ENCODE measurements around the gene SFXN5.
"Not testable (repeated sequence)": the region's sequence is repeated elsewhere in the genome, so short reads cannot be mapped to it uniquely, and the experiment has no call there.

Gene SFXN5

DNA sequence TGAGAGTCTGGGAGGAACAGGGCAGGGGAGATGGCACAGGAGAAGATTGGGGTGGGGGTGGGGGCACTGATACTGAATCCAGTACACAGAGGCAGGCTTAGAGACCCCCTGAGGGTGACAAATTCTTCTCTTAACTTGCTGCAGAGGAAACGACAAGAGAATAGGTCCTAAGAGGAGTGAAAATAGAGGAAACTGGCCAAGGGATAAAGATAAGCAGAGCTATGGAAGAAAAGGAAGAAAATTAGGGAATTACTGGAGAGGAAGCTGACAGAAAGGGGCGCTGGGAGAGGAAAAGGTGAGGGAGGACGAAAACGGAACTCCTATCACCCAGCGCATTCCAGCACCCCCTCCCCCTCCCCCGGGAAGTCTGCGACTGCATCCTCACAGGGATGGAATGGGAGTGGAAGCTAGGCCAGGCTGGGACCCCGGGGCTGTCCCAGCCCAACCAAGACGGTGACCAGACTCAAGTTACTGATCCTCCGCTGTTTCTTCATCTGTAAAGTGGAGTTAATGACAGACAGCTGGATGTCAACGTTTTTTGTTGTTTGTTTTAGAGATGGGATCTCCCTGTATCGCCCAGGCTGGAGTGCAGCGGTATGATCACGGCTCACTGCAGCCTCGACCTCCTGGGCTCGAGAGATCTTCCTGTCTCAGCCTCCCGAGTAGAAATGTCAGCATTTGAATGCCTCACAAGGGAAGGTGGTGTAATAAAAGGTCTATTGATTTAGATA, 156.8 kb downstream of the SFXN5 start:
- no peaks in the 10 kb centered on the region for H3K36me3 ChIP-seq (ENCODE audit: low read depth)
- no peak overlapping the region for H3K4me3 ChIP-seq (ENCODE audit: severe bottlenecking)
- H3K9me3 ChIP-seq (ENCODE audit: severe bottlenecking) = no peaks in the 10 kb centered on the region
- H3K4me1 ChIP-seq (ENCODE audit: insufficient read depth, poor library complexity, severe bottlenecking) = no peaks in the 10 kb centered on the region
- peaks cover 92% of the 10 kb centered on the region for H3K27me3 ChIP-seq (ENCODE audit: insufficient read depth, poor library complexity, severe bottlenecking)
- no peak for DNase-seq (ENCODE audit: low spot score)
- ATAC-seq (ENCODE audit: low read depth) = no peak
- TF ChIP-seq, protein P1, sequence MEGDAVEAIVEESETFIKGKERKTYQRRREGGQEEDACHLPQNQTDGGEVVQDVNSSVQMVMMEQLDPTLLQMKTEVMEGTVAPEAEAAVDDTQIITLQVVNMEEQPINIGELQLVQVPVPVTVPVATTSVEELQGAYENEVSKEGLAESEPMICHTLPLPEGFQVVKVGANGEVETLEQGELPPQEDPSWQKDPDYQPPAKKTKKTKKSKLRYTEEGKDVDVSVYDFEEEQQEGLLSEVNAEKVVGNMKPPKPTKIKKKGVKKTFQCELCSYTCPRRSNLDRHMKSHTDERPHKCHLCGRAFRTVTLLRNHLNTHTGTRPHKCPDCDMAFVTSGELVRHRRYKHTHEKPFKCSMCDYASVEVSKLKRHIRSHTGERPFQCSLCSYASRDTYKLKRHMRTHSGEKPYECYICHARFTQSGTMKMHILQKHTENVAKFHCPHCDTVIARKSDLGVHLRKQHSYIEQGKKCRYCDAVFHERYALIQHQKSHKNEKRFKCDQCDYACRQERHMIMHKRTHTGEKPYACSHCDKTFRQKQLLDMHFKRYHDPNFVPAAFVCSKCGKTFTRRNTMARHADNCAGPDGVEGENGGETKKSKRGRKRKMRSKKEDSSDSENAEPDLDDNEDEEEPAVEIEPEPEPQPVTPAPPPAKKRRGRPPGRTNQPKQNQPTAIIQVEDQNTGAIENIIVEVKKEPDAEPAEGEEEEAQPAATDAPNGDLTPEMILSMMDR (IDR thresholded peaks at IDR 0.05; ENCODE audit: poor library complexity, severe bottlenecking) = no peak
- no peak overlapping the region for H3K27ac ChIP-seq (ENCODE audit: poor library complexity, severe bottlenecking)

DNA sequence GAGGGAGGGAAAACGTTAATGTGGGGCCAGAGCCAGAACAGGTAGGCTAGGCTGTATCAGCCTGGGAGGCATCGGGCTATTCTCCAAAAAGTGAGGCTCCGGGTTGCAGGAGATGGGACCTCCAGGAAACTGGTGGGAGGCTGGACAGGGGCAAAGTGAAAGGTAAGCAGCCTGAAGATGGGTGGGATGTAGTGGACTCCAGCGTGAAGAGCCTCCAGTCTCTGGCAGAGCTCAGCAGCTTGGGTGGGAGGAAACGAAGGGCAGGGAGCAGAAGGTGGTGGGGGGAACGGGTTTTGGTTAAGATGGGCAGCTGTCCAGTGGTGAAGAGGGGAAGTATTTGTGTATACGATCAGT, 157.3 kb downstream of the SFXN5 start:
- Histone ChIP-seq H3K4me1 (ENCODE audit: insufficient read depth, poor library complexity, severe bottlenecking) (no peaks in the 10 kb centered on the region), H3K27me3 (ENCODE audit: insufficient read depth, poor library complexity, severe bottlenecking) (peaks cover 92% of the 10 kb centered on the region), H3K27ac (ENCODE audit: poor library complexity, severe bottlenecking) (no peak overlapping the region), H3K36me3 (ENCODE audit: low read depth) (no peaks in the 10 kb centered on the region), H3K4me3 (ENCODE audit: severe bottlenecking) (no peak overlapping the region), H3K9me3 (ENCODE audit: severe bottlenecking) (no peaks in the 10 kb centered on the region)
- ATAC-seq (ENCODE audit: low read depth) = no peak
- no peak for DNase-seq (ENCODE audit: low spot score)
- TF ChIP-seq, protein P1 (IDR thresholded peaks at IDR 0.05; ENCODE audit: poor library complexity, severe bottlenecking) = no peak

DNA sequence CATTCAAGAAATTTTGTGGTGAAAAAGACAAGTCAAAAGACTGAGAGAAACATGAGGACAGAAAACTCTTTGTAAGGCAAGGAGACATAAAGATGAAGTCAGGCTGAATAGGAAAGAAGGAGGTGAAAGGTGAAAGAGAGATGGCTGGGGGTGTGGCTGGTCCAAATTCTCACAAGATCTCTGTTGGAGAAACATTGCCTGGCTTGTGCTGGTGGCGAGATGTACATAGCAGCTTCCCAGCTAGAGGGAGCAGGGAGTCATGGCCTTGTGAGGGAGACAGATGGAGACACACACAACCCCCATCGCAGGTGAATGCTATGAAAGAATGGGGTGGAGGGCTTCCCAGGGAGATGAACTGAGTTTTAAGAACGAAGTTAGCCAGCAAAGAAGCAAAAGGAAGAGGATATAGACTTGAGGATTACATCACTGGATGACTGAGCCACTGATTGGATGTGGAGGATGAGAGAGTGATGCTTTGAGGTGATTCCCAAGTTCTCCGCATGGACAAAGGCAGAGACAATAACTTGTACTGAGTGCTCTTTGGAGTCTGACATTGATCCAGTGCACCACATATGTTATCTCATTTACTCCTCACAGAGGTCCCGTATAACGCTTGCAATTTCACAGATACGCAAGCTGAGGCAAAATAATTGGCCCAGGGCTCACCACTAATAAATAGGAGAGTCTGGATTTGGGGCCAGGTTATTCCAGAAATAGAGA, 157.9 kb downstream of the SFXN5 start:
- TF ChIP-seq, protein P1 (IDR thresholded peaks at IDR 0.05; ENCODE audit: poor library complexity, severe bottlenecking) = peak; percentile 18
- Histone ChIP-seq H3K27me3 (ENCODE audit: insufficient read depth, poor library complexity, severe bottlenecking) (peaks cover 92% of the 10 kb centered on the region), H3K9me3 (ENCODE audit: severe bottlenecking) (no peaks in the 10 kb centered on the region), H3K36me3 (ENCODE audit: low read depth) (no peaks in the 10 kb centered on the region), H3K4me1 (ENCODE audit: insufficient read depth, poor library complexity, severe bottlenecking) (no peaks in the 10 kb centered on the region), H3K27ac (ENCODE audit: poor library complexity, severe bottlenecking) (no peak overlapping the region), H3K4me3 (ENCODE audit: severe bottlenecking) (no peak overlapping the region)
- DNase-seq (ENCODE audit: low spot score) = no peak
- ATAC-seq (ENCODE audit: low read depth) = no peak

DNA sequence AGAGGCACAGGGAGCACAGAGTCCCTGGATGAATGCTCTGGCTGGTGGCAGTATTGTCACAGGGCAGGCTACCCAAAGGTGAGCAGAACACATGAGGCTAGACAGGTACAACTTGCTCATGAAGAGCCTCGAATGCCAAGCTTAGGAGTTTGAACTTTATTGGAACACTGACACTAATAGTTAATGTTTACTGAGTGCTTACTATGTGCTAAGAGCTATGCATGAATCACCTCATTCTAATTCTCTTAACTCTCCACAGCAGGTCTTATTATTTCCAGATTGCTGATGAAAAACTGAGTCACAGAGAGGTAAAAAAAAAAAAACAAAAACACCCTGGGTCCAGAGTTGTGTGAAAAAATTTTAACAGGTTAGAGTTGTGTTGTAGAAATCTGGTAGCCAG, 160.3 kb downstream of the SFXN5 start:
- Histone ChIP-seq H3K36me3 (ENCODE audit: low read depth) (no peaks in the 10 kb centered on the region), H3K27me3 (ENCODE audit: insufficient read depth, poor library complexity, severe bottlenecking) (peaks cover 85% of the 10 kb centered on the region)
- TF ChIP-seq, protein P1 (IDR thresholded peaks at IDR 0.05; ENCODE audit: poor library complexity, severe bottlenecking) = no peak

DNA sequence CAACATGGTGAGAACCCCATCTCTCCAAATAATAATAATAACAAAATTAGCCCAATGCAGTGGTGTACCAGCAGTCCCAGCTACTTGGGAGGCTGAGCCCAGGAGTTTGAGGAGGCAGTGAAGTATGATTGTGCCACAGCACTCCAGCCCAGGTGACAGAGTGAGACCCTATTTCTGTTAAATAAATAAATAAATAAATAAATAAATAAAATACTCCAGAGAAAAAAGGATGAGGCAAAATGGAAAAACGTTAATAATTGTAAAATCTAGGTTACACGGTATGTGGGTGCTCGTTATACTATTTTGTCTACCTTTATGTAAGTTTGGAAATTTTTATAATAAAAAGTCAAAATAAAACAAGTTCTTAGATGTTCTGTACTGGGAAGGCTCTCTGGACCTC, 162.8 kb downstream of the SFXN5 start:
- peaks cover 80% of the 10 kb centered on the region for H3K27me3 ChIP-seq (ENCODE audit: insufficient read depth, poor library complexity, severe bottlenecking)
- ATAC-seq (ENCODE audit: low read depth) (no peak), DNase-seq (ENCODE audit: low spot score) (no peak)
- H3K4me1 ChIP-seq (ENCODE audit: insufficient read depth, poor library complexity, severe bottlenecking) = no peaks in the 10 kb centered on the region
- H3K9me3 ChIP-seq (ENCODE audit: severe bottlenecking) = no peaks in the 10 kb centered on the region
- no peak overlapping the region for H3K4me3 ChIP-seq (ENCODE audit: severe bottlenecking)
- TF ChIP-seq, protein P1 (IDR thresholded peaks at IDR 0.05; ENCODE audit: poor library complexity, severe bottlenecking) = no peak
- H3K27ac ChIP-seq (ENCODE audit: poor library complexity, severe bottlenecking) = no peak overlapping the region
- H3K36me3 ChIP-seq (ENCODE audit: low read depth) = no peaks in the 10 kb centered on the region

More for the DNA sequence above, 160.3 kb downstream of the SFXN5 start:
- DNase-seq (ENCODE audit: low spot score) = no peak
- Histone ChIP-seq H3K27ac (ENCODE audit: poor library complexity, severe bottlenecking) (no peak overlapping the region), H3K9me3 (ENCODE audit: severe bottlenecking) (no peaks in the 10 kb centered on the region), H3K4me1 (ENCODE audit: insufficient read depth, poor library complexity, severe bottlenecking) (no peaks in the 10 kb centered on the region), H3K4me3 (ENCODE audit: severe bottlenecking) (no peak overlapping the region)
- peak; percentile 7; the same call in 1 of the 3 replicates for ATAC-seq (ENCODE audit: low read depth)

DNA sequence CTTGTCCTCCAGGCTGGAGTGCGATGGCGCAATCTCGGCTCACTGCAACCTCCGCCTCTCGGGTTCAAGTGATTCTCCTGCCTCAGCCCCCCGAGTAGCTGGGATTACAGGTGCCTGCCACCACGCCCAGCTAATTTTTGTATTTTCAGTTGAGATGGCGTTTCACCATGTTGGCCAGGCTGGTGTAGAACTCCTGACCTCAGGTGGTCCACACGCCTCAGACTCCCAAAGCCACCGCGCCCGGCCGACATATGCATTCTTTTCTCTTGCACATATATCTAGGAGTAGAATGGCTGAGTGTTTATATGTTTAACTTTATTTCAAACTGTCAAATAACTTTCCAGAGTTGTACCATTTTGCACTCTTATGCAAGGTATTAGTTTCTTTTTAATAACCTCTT, 164.1 kb downstream of the SFXN5 start:
- not testable (repeated sequence) for ATAC-seq (ENCODE audit: low read depth); DNase-seq (ENCODE audit: low spot score); H3K27ac ChIP-seq (ENCODE audit: poor library complexity, severe bottlenecking); H3K4me1 ChIP-seq (ENCODE audit: insufficient read depth, poor library complexity, severe bottlenecking); H3K36me3 ChIP-seq (ENCODE audit: low read depth); H3K9me3 ChIP-seq (ENCODE audit: severe bottlenecking); H3K4me3 ChIP-seq (ENCODE audit: severe bottlenecking)
- peaks cover 71% of the 10 kb centered on the region for H3K27me3 ChIP-seq (ENCODE audit: insufficient read depth, poor library complexity, severe bottlenecking)
